Liver (tissue), 9 donors: ENCODE data around the gene BRF1. TPM values are rescaled to one million over a fixed set of nuclear protein-coding genes. Genes with fewer than 3 reads are reported as not detected.
A peak's percentile ranks its signal among the peaks of the same experiment; 100 is the strongest.

Experiments
- DNase-seq: peaks from one replicate; pipeline ENCODE4 v3.0.0-alpha.2; 2017; ENCODE audit warnings: low spot score
- H3K27ac ChIP-seq, 2 donors: one replicate each; pipeline ENCODE4 v1.7.0; 2013; ENCODE audit warnings: inconsistent platforms in 2 of 2, low read length in 2 of 2, control low read depth in 1 of 2, low read depth in 1 of 2, mild to moderate bottlenecking in 1 of 2
- H3K27me3 ChIP-seq, 4 donors: one replicate each; pipeline versions ENCODE4 v1.6.1 to v1.7.0; 2013; ENCODE audit warnings: low read length in 3 of 4, inconsistent platforms in 1 of 4, mild to moderate bottlenecking in 1 of 4, moderate library complexity in 1 of 4; ENCODE audit not compliant: control insufficient read depth in 4 of 4, insufficient read depth in 4 of 4
- H3K36me3 ChIP-seq, 4 donors: one replicate each; pipeline versions ENCODE4 v1.6.1 to v1.7.0; 2013; ENCODE audit warnings: low read length in 3 of 4, mild to moderate bottlenecking in 3 of 4, low read depth in 1 of 4, moderate library complexity in 1 of 4; ENCODE audit not compliant: control insufficient read depth in 4 of 4, insufficient read depth in 3 of 4
- H3K4me1 ChIP-seq, 4 donors: one replicate each; pipeline versions ENCODE4 v1.6.1 to v1.7.0; 2013; ENCODE audit warnings: low read length in 3 of 4, mild to moderate bottlenecking in 3 of 4, moderate library complexity in 1 of 4; ENCODE audit not compliant: control insufficient read depth in 4 of 4, insufficient read depth in 4 of 4
- H3K4me3 ChIP-seq, 3 donors: one replicate each; pipeline versions ENCODE4 v1.6.1 to v1.7.0; 2013; ENCODE audit warnings: low read length in 3 of 3, control low read depth in 1 of 3, low read depth in 1 of 3, mild to moderate bottlenecking in 1 of 3
- H3K9ac ChIP-seq, 2 donors: one replicate each; pipeline ENCODE4 v1.7.0; 2013; ENCODE audit warnings: low read length in 2 of 2, mild to moderate bottlenecking in 2 of 2, moderate library complexity in 2 of 2, control low read depth in 1 of 2, low read depth in 1 of 2
- H3K9me3 ChIP-seq, 4 donors: one replicate each; pipeline versions ENCODE4 v1.6.1 to v1.7.0; 2013; ENCODE audit warnings: low read length in 3 of 4; ENCODE audit not compliant: control insufficient read depth in 4 of 4
- EGR1 ChIP-seq, 2 donors: IDR thresholded peaks; 2 replicates each; pipeline ENCODE4 v1.6.1; 2016 to 2018; ENCODE audit warnings: antibody characterized with exemption in 2 of 2, low read depth in 2 of 2
- FOXA1 ChIP-seq: IDR thresholded peaks from 2 replicates; pipeline ENCODE4 v1.6.1; 2016; ENCODE audit warnings: antibody characterized with exemption
- FOXA2 ChIP-seq: IDR thresholded peaks from 2 replicates; pipeline ENCODE4 v1.6.1; 2016; ENCODE audit warnings: antibody characterized with exemption
- GABPA ChIP-seq, 2 donors: IDR thresholded peaks in 1 of 2; conservative IDR thresholded peaks in 1 of 2; 2 replicates each; pipeline ENCODE4 v1.6.1; 2016; ENCODE audit warnings: antibody characterized with exemption in 2 of 2, mild to moderate bottlenecking in 1 of 2, moderate library complexity in 1 of 2
- HNF4A ChIP-seq, 2 donors: conservative IDR thresholded peaks; 2 replicates each; pipeline ENCODE4 v1.6.1; 2016; ENCODE audit warnings: antibody characterized with exemption in 2 of 2, mild to moderate bottlenecking in 2 of 2
- HNF4G ChIP-seq: IDR thresholded peaks from 2 replicates; pipeline ENCODE4 v1.6.1; 2016; ENCODE audit warnings: antibody characterized with exemption
- JUND ChIP-seq, 2 donors: IDR thresholded peaks; 2 replicates each; pipeline ENCODE4 v1.6.1; 2016; ENCODE audit warnings: antibody characterized with exemption in 2 of 2
- NR2F2 ChIP-seq: IDR thresholded peaks from 2 replicates; pipeline ENCODE4 v1.6.1; 2016; ENCODE audit warnings: antibody characterized with exemption
- RAD21 ChIP-seq, 2 donors: IDR thresholded peaks; 2 replicates each; pipeline ENCODE4 v1.6.1; 2016; ENCODE audit warnings: antibody characterized with exemption in 2 of 2, mild to moderate bottlenecking in 2 of 2
- RXRA ChIP-seq, 2 donors: IDR thresholded peaks; 2 replicates each; pipeline ENCODE4 v1.6.1; 2017 to 2018; ENCODE audit warnings: antibody characterized with exemption in 2 of 2, mild to moderate bottlenecking in 1 of 2
- SP1 ChIP-seq: IDR thresholded peaks from 2 replicates; pipeline ENCODE4 v1.6.1; 2018; ENCODE audit warnings: antibody characterized with exemption, mild to moderate bottlenecking
- TAF1 ChIP-seq: conservative IDR thresholded peaks from 2 replicates; pipeline ENCODE4 v1.6.1; 2016; ENCODE audit warnings: antibody characterized with exemption, mild to moderate bottlenecking
- YY1 ChIP-seq: IDR thresholded peaks from 2 replicates; pipeline ENCODE4 v1.6.1; 2016; ENCODE audit warnings: antibody characterized with exemption, mild to moderate bottlenecking
- WGBS: extraction: QIAGEN DNeasy Blood & Tissue Kit; methylation state at CpG from one replicate; pipeline ENCODE4 v1.1.7; 2013; 5-methylcytosine and 5-hydroxymethylcytosine counted together
- polyA plus RNA-seq, 2 donors: library from polyadenylated mRNA; stranded (reverse) in 1 of 2; unstranded in 1 of 2; fragments of 200-250 nt in 1 of 2; fragments of >200 nt in 1 of 2; fragmentation: Nextera tagmentation in 1 of 2; extraction: Ambion mirVana in 1 of 2; gene quantifications; one replicate each; pipeline versions ENCODE4 v1.2.1 to v1.2.3, GENCODE V29; 2013 to 2015
- total RNA-seq, 2 donors: library from RNA; depleted of rRNA; stranded (reverse); fragments of >200 nt; gene quantifications; one replicate each; pipeline ENCODE4 v1.2.3, GENCODE V29; 2014
- TF ChIP-seq, protein P1 (sequence below): IDR thresholded peaks from 2 replicates; pipeline ENCODE4 v1.6.1; 2016; ENCODE audit warnings: antibody characterized with exemption, mild to moderate bottlenecking
- TF ChIP-seq, protein P2 (sequence below): IDR thresholded peaks from 2 replicates; pipeline ENCODE4 v1.6.1; 2016; ENCODE audit warnings: antibody characterized with exemption
- TF ChIP-seq, protein P3 (sequence below): IDR thresholded peaks from 2 replicates; pipeline ENCODE4 v1.6.1; 2016; ENCODE audit warnings: antibody characterized with exemption
- TF ChIP-seq, protein P4 (sequence below): fragments of 150-350 bp; IDR thresholded peaks from 2 replicates; pipeline ENCODE4 v1.5.1; 2017; ENCODE audit warnings: improper control_type of control experiment, low read depth, low read length; ENCODE audit not compliant: missing input control
- TF ChIP-seq, protein P5 (sequence below): IDR thresholded peaks from 2 replicates; pipeline ENCODE4 v1.6.1; 2016; ENCODE audit warnings: antibody characterized with exemption
- donor health status: healthy.
- donor health status: healthy.
- donor health status: healthy.
- donor health status: healthy.
- donor health status: healthy.

Gene BRF1
- total and polyA plus RNA-seq, 4 donors = 4.6 to 24.1 (median 10.6) TPM

DNA sequence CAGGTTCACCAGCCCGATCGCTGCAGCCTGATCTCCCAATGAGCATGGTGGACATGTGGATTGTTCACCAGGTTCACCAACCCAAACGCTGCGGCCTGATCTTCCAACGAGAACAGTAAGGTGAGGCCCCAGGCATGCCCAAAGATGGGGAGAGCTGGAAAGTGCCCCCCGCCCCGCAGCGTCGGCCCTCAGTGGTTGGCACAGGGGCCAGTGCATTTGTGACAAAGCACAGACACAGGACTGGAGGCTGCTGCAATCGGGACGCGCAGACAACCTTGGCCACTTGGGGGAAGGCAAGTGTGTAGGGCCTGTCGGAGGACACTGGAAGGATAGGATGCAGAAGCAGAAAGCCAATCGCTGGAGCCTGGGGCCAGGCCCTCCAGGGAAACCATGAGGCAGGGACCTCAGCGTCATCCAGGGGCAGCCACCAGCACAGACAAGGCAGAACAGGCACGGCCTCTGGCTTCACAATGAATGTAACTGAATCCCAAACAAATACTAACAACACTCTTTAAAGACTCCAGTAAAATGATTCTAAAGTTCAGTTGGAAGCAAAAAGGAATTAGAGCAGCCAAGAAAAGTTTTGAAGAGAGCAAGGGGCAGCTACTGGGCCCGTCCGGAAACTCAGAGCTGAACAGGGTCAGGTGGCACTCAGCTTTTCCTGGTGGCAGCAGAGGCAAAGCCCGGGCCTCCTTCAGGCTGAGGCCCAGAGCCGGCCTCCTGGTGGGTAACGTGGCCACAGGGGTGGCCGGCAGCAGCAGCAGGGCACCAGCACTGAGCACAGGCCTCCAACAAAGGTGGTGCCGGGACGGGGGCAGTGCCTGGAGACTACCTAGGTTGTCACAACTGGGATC, 13.3 kb downstream of the BRF1 start:
- Histone ChIP-seq H3K4me1 (peaks cover 16 to 54% (median 39%) of the 10 kb centered on the region in 4 donors), H3K9me3 (no peaks in the 10 kb centered on the region), H3K27me3 (no peaks in the 10 kb centered on the region), H3K9ac (no peak overlapping the region), H3K27ac (peak overlapping the region; percentile 38 to 52), H3K36me3 (no peaks in the 10 kb centered on the region), H3K4me3 (no peak overlapping the region)
- TF ChIP-seq JUND (IDR thresholded peaks at IDR 0.05) (no peak), YY1 (no peak), GABPA (IDR thresholded peaks at IDR 0.05 in 1 of 2, conservative IDR thresholded peaks at IDR 0.05 in 1 of 2) (no peak), FOXA1 (no peak), NR2F2 (no peak), RXRA (IDR thresholded peaks at IDR 0.05) (peak in 1 of 2 donors; percentile 19), HNF4A (conservative IDR thresholded peaks at IDR 0.05) (peak; percentile 18 to 53), RAD21 (IDR thresholded peaks at IDR 0.05) (no peak), TAF1 (no peak), FOXA2 (no peak), SP1 (peak; percentile 8), EGR1 (IDR thresholded peaks at IDR 0.05; ENCODE audit: low read depth in 2 of 2) (no peak), HNF4G (no peak)
- TF ChIP-seq, protein P1, sequence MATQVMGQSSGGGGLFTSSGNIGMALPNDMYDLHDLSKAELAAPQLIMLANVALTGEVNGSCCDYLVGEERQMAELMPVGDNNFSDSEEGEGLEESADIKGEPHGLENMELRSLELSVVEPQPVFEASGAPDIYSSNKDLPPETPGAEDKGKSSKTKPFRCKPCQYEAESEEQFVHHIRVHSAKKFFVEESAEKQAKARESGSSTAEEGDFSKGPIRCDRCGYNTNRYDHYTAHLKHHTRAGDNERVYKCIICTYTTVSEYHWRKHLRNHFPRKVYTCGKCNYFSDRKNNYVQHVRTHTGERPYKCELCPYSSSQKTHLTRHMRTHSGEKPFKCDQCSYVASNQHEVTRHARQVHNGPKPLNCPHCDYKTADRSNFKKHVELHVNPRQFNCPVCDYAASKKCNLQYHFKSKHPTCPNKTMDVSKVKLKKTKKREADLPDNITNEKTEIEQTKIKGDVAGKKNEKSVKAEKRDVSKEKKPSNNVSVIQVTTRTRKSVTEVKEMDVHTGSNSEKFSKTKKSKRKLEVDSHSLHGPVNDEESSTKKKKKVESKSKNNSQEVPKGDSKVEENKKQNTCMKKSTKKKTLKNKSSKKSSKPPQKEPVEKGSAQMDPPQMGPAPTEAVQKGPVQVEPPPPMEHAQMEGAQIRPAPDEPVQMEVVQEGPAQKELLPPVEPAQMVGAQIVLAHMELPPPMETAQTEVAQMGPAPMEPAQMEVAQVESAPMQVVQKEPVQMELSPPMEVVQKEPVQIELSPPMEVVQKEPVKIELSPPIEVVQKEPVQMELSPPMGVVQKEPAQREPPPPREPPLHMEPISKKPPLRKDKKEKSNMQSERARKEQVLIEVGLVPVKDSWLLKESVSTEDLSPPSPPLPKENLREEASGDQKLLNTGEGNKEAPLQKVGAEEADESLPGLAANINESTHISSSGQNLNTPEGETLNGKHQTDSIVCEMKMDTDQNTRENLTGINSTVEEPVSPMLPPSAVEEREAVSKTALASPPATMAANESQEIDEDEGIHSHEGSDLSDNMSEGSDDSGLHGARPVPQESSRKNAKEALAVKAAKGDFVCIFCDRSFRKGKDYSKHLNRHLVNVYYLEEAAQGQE = no peak
- TF ChIP-seq, protein P2, sequence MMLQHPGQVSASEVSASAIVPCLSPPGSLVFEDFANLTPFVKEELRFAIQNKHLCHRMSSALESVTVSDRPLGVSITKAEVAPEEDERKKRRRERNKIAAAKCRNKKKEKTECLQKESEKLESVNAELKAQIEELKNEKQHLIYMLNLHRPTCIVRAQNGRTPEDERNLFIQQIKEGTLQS = no peak
- TF ChIP-seq, protein P3, sequence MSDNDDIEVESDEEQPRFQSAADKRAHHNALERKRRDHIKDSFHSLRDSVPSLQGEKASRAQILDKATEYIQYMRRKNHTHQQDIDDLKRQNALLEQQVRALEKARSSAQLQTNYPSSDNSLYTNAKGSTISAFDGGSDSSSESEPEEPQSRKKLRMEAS = no peak
- TF ChIP-seq, protein P4, sequence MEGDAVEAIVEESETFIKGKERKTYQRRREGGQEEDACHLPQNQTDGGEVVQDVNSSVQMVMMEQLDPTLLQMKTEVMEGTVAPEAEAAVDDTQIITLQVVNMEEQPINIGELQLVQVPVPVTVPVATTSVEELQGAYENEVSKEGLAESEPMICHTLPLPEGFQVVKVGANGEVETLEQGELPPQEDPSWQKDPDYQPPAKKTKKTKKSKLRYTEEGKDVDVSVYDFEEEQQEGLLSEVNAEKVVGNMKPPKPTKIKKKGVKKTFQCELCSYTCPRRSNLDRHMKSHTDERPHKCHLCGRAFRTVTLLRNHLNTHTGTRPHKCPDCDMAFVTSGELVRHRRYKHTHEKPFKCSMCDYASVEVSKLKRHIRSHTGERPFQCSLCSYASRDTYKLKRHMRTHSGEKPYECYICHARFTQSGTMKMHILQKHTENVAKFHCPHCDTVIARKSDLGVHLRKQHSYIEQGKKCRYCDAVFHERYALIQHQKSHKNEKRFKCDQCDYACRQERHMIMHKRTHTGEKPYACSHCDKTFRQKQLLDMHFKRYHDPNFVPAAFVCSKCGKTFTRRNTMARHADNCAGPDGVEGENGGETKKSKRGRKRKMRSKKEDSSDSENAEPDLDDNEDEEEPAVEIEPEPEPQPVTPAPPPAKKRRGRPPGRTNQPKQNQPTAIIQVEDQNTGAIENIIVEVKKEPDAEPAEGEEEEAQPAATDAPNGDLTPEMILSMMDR = no peak
- TF ChIP-seq, protein P5, sequence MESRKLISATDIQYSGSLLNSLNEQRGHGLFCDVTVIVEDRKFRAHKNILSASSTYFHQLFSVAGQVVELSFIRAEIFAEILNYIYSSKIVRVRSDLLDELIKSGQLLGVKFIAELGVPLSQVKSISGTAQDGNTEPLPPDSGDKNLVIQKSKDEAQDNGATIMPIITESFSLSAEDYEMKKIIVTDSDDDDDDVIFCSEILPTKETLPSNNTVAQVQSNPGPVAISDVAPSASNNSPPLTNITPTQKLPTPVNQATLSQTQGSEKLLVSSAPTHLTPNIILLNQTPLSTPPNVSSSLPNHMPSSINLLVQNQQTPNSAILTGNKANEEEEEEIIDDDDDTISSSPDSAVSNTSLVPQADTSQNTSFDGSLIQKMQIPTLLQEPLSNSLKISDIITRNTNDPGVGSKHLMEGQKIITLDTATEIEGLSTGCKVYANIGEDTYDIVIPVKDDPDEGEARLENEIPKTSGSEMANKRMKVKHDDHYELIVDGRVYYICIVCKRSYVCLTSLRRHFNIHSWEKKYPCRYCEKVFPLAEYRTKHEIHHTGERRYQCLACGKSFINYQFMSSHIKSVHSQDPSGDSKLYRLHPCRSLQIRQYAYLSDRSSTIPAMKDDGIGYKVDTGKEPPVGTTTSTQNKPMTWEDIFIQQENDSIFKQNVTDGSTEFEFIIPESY = no peak
- DNase-seq = no peak
- 70% methylated on average over 24 of the region's 24 CpGs for WGBS
